ENCODE measurements around the gene LILRA2. TPM values are rescaled to one million over a fixed set of nuclear protein-coding genes. Genes with fewer than 3 reads are reported as not detected.
"Not testable (repeated sequence)": the region's sequence is repeated elsewhere in the genome, so short reads cannot be mapped to it uniquely, and the experiment has no call there.

Gene LILRA2
- total and polyA plus RNA-seq, 9 donors, result 0.56 to 5.5 (median 1.4) TPM

DNA sequence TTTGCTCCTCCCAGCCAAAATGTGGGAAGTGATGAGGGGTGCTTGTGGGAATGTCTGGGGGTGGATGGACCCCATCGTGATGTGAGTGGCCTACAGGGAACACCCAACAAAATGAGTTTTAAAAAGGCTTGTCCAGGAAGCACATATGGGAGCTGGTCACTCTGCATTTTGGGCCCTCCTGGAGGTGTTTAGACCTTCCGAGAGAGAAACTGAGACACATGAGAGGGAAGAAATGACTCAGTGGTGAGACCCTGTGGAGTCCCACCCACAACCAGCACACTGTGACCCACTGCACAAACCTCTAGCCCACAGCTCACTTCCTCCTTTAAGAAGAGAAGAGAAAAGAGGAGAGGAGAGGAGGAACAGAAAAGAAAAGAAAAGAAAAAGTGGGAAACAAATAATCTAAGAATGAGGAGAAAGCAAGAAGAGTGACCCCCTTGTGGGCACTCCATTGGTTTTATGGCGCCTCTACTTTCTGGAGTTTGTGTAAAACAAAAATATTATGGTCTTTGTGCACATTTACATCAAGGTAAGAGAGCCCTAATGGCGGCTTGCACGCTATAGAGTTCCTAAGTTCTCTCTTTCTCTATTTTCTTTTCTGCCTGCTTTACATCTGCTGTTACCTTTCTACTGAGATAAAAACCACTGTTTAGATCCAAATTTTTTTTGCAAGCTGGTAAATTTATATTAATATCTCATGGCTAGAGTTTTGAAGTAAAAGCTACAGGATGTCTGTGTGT is 43.4 kb downstream of the LILRA2 start:
- H3K4me1 ChIP-seq (ENCODE audit: insufficient read depth), result no peaks in the 10 kb centered on the region
- TF ChIP-seq POLR2A (IDR thresholded peaks at IDR 0.05) (no peak), CTCF (IDR thresholded peaks at IDR 0.05) (no peak), EP300 (IDR thresholded peaks at IDR 0.05) (no peak)
- H3K9me3 ChIP-seq, result no peaks in the 10 kb centered on the region
- DNase-seq, result no peak
- no peaks in the 10 kb centered on the region for H3K36me3 ChIP-seq
- 55 to 66% (median 65%) methylated on average over 5 of the region's 5 CpGs for WGBS, 3 donors
- H3K27ac ChIP-seq, result no peak overlapping the region
- H3K4me3 ChIP-seq, result no peak overlapping the region
- H3K27me3 ChIP-seq, result no peaks in the 10 kb centered on the region
- intact Hi-C loops (cut with DNase I), result no loop called here

GRCh38 chr19:54620464-54620863 is 46.9 kb downstream of the LILRA2 start:
- H3K27me3 ChIP-seq, result no peaks in the 10 kb centered on the region
- WGBS, 3 donors, result 56 to 76% (median 62%) methylated on average over 4 of the region's 4 CpGs
- H3K4me1 ChIP-seq (ENCODE audit: insufficient read depth), result no peaks in the 10 kb centered on the region
- intact Hi-C loops (cut with DNase I), result no loop called here
- no peak for DNase-seq
- H3K27ac ChIP-seq, result no peak overlapping the region
- TF ChIP-seq POLR2A (IDR thresholded peaks at IDR 0.05) (no peak), CTCF (IDR thresholded peaks at IDR 0.05) (no peak), EP300 (IDR thresholded peaks at IDR 0.05) (no peak)
- no peak overlapping the region for H3K4me3 ChIP-seq
- no peaks in the 10 kb centered on the region for H3K36me3 ChIP-seq
- H3K9me3 ChIP-seq, result no peaks in the 10 kb centered on the region

GRCh38 chr19:54622431-54622830 is 48.8 kb downstream of the LILRA2 start:
- TF ChIP-seq EP300 (IDR thresholded peaks at IDR 0.05), result no peak
- no peak for TF ChIP-seq POLR2A (IDR thresholded peaks at IDR 0.05)
- no peak for TF ChIP-seq CTCF (IDR thresholded peaks at IDR 0.05)
- Histone ChIP-seq H3K27ac (no peak overlapping the region), H3K9me3 (peaks cover 0 to 8% of the 10 kb centered on the region in 2 donors), H3K27me3 (no peaks in the 10 kb centered on the region), H3K4me3 (no peak overlapping the region), H3K4me1 (ENCODE audit: insufficient read depth) (no peaks in the 10 kb centered on the region), H3K36me3 (no peaks in the 10 kb centered on the region)
- intact Hi-C loops (cut with DNase I), result no loop called here
- no peak for DNase-seq
- 53 to 64% (median 57%) methylated on average over 4 of the region's 4 CpGs for WGBS, 3 donors

- H3K4me1 ChIP-seq (ENCODE audit: insufficient read depth); H3K9me3 ChIP-seq; H3K27me3 ChIP-seq; DNase-seq; H3K36me3 ChIP-seq; H3K4me3 ChIP-seq; H3K27ac ChIP-seq; intact Hi-C loops (cut with DNase I): not testable (repeated sequence)
- WGBS, 3 donors, result 63 to 90% (median 68%) methylated on average over 3 to 10 of the region's 10 CpGs
Measured at GRCh38 chr19:54624234-54624633, 50.6 kb downstream of the LILRA2 start.

DNA sequence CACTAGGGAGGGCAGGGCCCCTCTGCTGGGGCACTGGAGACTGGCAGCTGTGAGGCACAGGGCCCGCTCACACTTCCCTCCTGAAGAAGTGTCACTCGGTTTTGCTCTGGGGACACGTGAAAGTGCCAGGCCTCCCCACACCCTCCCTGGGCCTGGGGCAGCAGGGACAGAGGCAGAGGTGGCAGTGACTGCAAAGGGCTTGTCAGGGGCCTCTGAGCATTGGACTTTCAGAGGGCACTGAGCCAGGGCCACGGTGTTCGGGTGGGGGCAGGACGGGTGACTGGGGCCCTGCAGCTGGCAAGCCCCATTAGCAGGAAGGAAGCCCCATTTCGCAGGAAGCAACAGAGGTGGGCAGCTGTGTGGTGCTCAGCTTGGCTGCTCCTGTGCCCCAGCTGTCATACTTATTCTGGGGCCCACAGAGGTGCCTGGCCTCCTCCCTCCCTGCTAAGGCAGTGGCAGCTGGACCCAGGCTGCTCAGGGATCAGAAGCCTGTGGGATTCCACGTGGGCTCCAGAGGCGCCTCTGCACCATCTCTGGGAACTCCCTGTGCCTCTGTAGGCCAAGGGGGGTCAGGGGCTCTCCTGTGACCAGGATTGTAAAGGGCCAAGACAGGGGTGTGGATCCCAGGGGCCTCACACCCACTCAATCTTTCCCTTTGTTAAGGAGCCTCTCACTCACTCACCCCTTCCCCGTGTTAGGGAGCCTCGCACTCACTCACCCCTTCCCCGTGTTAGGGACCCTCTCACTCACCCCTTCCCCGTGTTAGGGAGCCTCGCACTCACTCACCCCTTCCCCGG is 51.5 kb downstream of the LILRA2 start:
- DNase-seq; intact Hi-C loops (cut with DNase I); H3K4me1 ChIP-seq (ENCODE audit: insufficient read depth); H3K9me3 ChIP-seq; H3K4me3 ChIP-seq; H3K27ac ChIP-seq; H3K36me3 ChIP-seq; H3K27me3 ChIP-seq: not testable (repeated sequence)
- 70 to 82% (median 72%) methylated on average over 11 to 14 of the region's 15 CpGs for WGBS, 3 donors
